Testis (tissue), 2 donors: ENCODE data around the gene MTM1.

Source experiments
- CTCF ChIP-seq, 3 experiments: fragments of 450-650 bp in 2 of 3; fragments of 200-600 bp in 1 of 3; sonication (generic) in 1 of 3; IDR thresholded peaks; one replicate each; pipeline ENCODE4 v1.5.1; 2016 to 2019; ENCODE audit warnings: antibody characterized with exemption in 3 of 3, mild to moderate bottlenecking in 2 of 3, moderate library complexity in 1 of 3
- POLR2A ChIP-seq: fragments of 450-650 bp; IDR thresholded peaks from one replicate; pipeline ENCODE4 v1.6.1; 2017; ENCODE audit warnings: antibody characterized with exemption, mild to moderate bottlenecking, moderate library complexity

GRCh38 chrX:150715184-150715583 lies 146.8 kb downstream of the MTM1 start:
- TF ChIP-seq CTCF (IDR thresholded peaks at IDR 0.05) (no peak), POLR2A (no peak)
